K562 (cell line): ENCODE results near the gene CBFA2T3. TPM values are rescaled to one million over a fixed set of nuclear protein-coding genes. Genes with fewer than 3 reads are reported as not detected.

Source experiments
- ATAC-seq: fragments of 200-7000 bp; cut with Tn5 transposase; 3 replicates; pipeline ENCODE4 v1.9.1; 2020; ENCODE audit warnings: moderate library complexity
- BruUV-seq: library from RNA; stranded (reverse); fragments of 400-500 nt; replicated peaks from 2 replicates; lab custom pipeline; 2021; lab: Mats Ljungman, UMichigan
- CTCF ChIA-PET: fragments of 300-600 bp; formaldehyde crosslinking; extraction: SDS; loops from one replicate; lab custom pipeline; 2021; ENCODE audit warnings: low intra/inter-chr PET ratio; lab: Yijun Ruan, JAX
- POLR2A ChIA-PET: fragments of 300-600, 350-650 bp; sonication (Branson Sonifier 250); formaldehyde crosslinking; extraction: SDS; loops from one replicate; lab custom pipeline; 2021; ENCODE audit warnings: antibody characterized with exemption, inconsistent platforms; lab: Yijun Ruan, JAX
- DNase-seq, 4 experiments: peaks; one replicate each; pipeline versions ENCODE4 v3.0.0 to v3.0.0-alpha.2; 2011 to 2018; ENCODE audit warnings: low spot score in 3 of 4, mixed read lengths in 3 of 4; ENCODE audit errors: extremely low read depth in 1 of 4
- FAIRE-seq: peaks from 2 replicates; lab custom pipeline; 2011; peaks lifted over from hg19 to GRCh38; lab: Jason Lieb, UNC
- H2AFZ ChIP-seq: 2 replicates; pipeline ENCODE4 v1.6.0; 2011; ENCODE audit warnings: low read depth, low read length, control low read depth, inconsistent platforms
- H3K27ac ChIP-seq: fragments of 200-600 bp; 3 replicates; pipeline ENCODE4 v1.8.0; 2011; ENCODE audit warnings: low read depth, mild to moderate bottlenecking, control low read depth, inconsistent platforms, low read length, moderate library complexity, mixed read lengths; ENCODE audit errors: extremely low read depth
- H3K27me3 ChIP-seq, 2 experiments: fragments of 300-600 bp in 1 of 2; 2 replicates in 1 of 2; 3 replicates in 1 of 2; pipeline versions ENCODE4 v1.6.0 to v1.8.0; 2011; ENCODE audit warnings: inconsistent platforms in 2 of 2, low read length in 2 of 2, mild to moderate bottlenecking in 1 of 2, mixed read lengths in 1 of 2, moderate library complexity in 1 of 2; ENCODE audit not compliant: control insufficient read depth in 2 of 2, insufficient read depth in 2 of 2
- H3K36me3 ChIP-seq: fragments of 300-600 bp; 3 replicates; pipeline ENCODE4 v1.8.0; 2011; ENCODE audit warnings: mild to moderate bottlenecking, low read length, inconsistent platforms; ENCODE audit not compliant: control insufficient read depth, insufficient read depth
- H3K4me1 ChIP-seq, 2 experiments: fragments of 200-600 bp in 1 of 2; replicated peaks in 1 of 2; 2 replicates in 1 of 2; 3 replicates in 1 of 2; pipeline versions ENCODE4 v1.5.1 to v1.8.0; 2011; ENCODE audit warnings: inconsistent platforms in 2 of 2, low read length in 2 of 2, mild to moderate bottlenecking in 1 of 2, mixed read lengths in 1 of 2, moderate library complexity in 1 of 2; ENCODE audit not compliant: control insufficient read depth in 2 of 2, insufficient read depth in 2 of 2
- H3K4me2 ChIP-seq: 2 replicates; pipeline ENCODE4 v1.6.1; 2011; ENCODE audit warnings: low read length, control low read depth, inconsistent platforms, mixed read lengths; ENCODE audit not compliant: insufficient read depth
- H3K4me3 ChIP-seq: fragments of 200-600 bp; sonication (generic), shearing (Covaris generic); 2 replicates; pipeline ENCODE4 v1.5.1; 2016; ENCODE audit warnings: control low read depth, inconsistent platforms
- H3K79me2 ChIP-seq: fragments of 200-600 bp; 3 replicates; pipeline ENCODE4 v1.8.0; 2011; ENCODE audit warnings: low read length, inconsistent platforms; ENCODE audit not compliant: control insufficient read depth, insufficient read depth
- H3K9ac ChIP-seq, 2 experiments: 2 replicates each; pipeline versions ENCODE4 v1.6.0 to v1.6.1; 2011; ENCODE audit warnings: low read depth in 2 of 2, low read length in 2 of 2, control low read depth in 1 of 2, inconsistent platforms in 1 of 2, mild to moderate bottlenecking in 1 of 2, mixed read lengths in 1 of 2; ENCODE audit not compliant: insufficient read depth in 1 of 2
- H3K9me1 ChIP-seq: one replicate; pipeline ENCODE4 v1.6.0; 2011; ENCODE audit warnings: inconsistent platforms, mild to moderate bottlenecking, low read length, moderate library complexity; ENCODE audit not compliant: control insufficient read depth, insufficient read depth
- H3K9me3 ChIP-seq: replicated peaks from 2 replicates; pipeline ENCODE4 v1.5.1; 2011; ENCODE audit warnings: low read depth, low read length, inconsistent platforms; ENCODE audit not compliant: control insufficient read depth, insufficient read depth
- H4K20me1 ChIP-seq: replicated peaks from 2 replicates; pipeline ENCODE4 v1.6.1; 2011; ENCODE audit warnings: low read length, inconsistent platforms, mixed read lengths; ENCODE audit not compliant: control insufficient read depth, insufficient read depth
- RBM14 ChIP-seq: fragments of 200-400 bp; formaldehyde crosslinking; IDR thresholded peaks from 2 replicates; pipeline ENCODE4 v1.6.1; 2018; ENCODE audit warnings: low read depth, mild to moderate bottlenecking, low read length, moderate library complexity, borderline replicate concordance; ENCODE audit not compliant: insufficient read depth
- RBM22 ChIP-seq: fragments of 200-400 bp; formaldehyde crosslinking; IDR thresholded peaks from 2 replicates; pipeline ENCODE4 v1.6.1; 2018; ENCODE audit warnings: low read length, low read depth; ENCODE audit not compliant: poor library complexity, severe bottlenecking
- WGBS: fragments of 100-300 bp; shearing (Covaris generic); methylation state at CpG from one replicate; pipeline ENCODE4 v1.1.6; 2016; ENCODE audit warnings: low coverage, mixed read lengths; ENCODE audit not compliant: insufficient coverage; ENCODE audit errors: missing lambda C conversion rate; 5-methylcytosine and 5-hydroxymethylcytosine counted together
- in situ Hi-C: fragments of 300-500 bp; cut with MboI; formaldehyde crosslinking; loops from 4 replicates; pipeline ENCODE4 v1.15.0; 2018; ENCODE audit warnings: inconsistent platforms, mixed read lengths
- intact Hi-C: fragments of 100-400 bp; cut with micrococcal nuclease; formaldehyde crosslinking; loops from 2 replicates; pipeline ENCODE4 v1.14.2; 2022
- polyA plus RNA-seq, 8 experiments: library from polyadenylated mRNA; depleted of rRNA in 4 of 8; stranded (reverse) in 5 of 8; unstranded in 3 of 8; fragments of >200 nt; fragmentation: Nextera tagmentation in 2 of 8; fragmentation: Illumina TruSeq in 1 of 8; extraction: Ambion mirVana in 2 of 8; extraction: Trizol in 1 of 8; gene quantifications; 2 replicates each; pipeline versions ENCODE4 v1.2.1 to v1.2.3, GENCODE V29; 2011 to 2014; ENCODE audit warnings: inconsistent platforms in 1 of 8, missing spikeins in 1 of 8
- total RNA-seq, 7 experiments: library from RNA; depleted of rRNA in 6 of 7; stranded (reverse); fragments of >200 nt in 6 of 7; fragmentation: Illumina TruSeq in 2 of 7; extraction: Trizol in 2 of 7; gene quantifications; 2 replicates each; pipeline versions ENCODE4 v1.2.1 to v1.2.3, GENCODE V29; 2011 to 2021; ENCODE audit warnings: low replicate concordance in 1 of 7
- TF ChIP-seq, protein P1 (sequence below): fragments of 450-650 bp; IDR thresholded peaks from 2 replicates; pipeline ENCODE4 v1.6.1; 2017; ENCODE audit warnings: antibody characterized with exemption, mild to moderate bottlenecking

Gene CBFA2T3
- total and polyA plus RNA-seq, 9 of the 15 experiments (the other 6 are each of a cell fraction or from before 2014, with no cell fraction given): 2.3 to 145 (median 6.7) TPM

DNA sequence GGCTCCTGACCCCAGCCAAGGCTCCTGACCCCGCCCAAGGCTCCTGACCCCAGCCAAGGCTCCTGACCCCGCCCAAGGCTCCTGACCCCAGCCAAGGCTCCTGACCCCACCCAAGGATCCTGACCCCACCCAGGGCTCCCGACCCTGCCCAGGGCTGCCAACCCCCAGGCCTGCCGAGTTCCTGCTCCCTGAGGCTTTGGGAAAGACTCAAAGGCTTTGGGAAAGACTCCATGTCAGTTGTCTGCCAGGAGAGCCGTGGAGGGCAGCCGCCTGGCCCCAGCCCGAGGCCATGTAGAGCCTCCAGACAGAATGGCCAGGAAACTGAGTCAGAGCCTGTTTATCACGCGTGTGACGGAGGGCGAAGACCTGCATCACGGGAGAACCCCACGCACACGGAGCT, 21.1 kb downstream of the CBFA2T3 start:
- ChIA-PET CTCF (interaction anchor here (0.7 kb wide), 1 partner anchor 267 kb away, joined by 3 read pairs; no protein-coding TSS in a partner anchor), POLR2A (interaction anchor here (0.6 kb wide), 1 partner anchor 244 kb away, joined by 3 read pairs; the partner anchor contains the start of gene SLC22A31)
- Histone ChIP-seq H3K27ac (peak overlapping the region; percentile 71), H3K9ac (no peak overlapping the region), H3K27me3 (no peaks in the 10 kb centered on the region), H3K36me3 (peaks cover 80% of the 10 kb centered on the region), H3K9me1 (peaks cover 8% of the 10 kb centered on the region), H3K4me2 (no peak overlapping the region; the same call in 1 of the 2 replicates), H2AFZ (no peak overlapping the region), H4K20me1 (peaks cover 33% of the 10 kb centered on the region), H3K4me3 (no peak overlapping the region), H3K79me2 (peaks cover 84% of the 10 kb centered on the region), H3K9me3 (peaks cover 2% of the 10 kb centered on the region; the same call in 1 of the 2 replicates), H3K4me1 (peaks cover 21 to 71% of the 10 kb centered on the region in 2 experiments; a peak in 4 of 5 replicates)
- DNase-seq (no peak), ATAC-seq (no peak), FAIRE-seq (no peak)
- intact Hi-C loops: no loop called here
- 85% methylated on average over 9 of the region's 14 CpGs for WGBS
- TF ChIP-seq RBM22: peak; percentile 16
- TF ChIP-seq RBM14: 0 out of 2 replicates have a peak, but pooled peaks have one; percentile 48
- TF ChIP-seq, protein P1, sequence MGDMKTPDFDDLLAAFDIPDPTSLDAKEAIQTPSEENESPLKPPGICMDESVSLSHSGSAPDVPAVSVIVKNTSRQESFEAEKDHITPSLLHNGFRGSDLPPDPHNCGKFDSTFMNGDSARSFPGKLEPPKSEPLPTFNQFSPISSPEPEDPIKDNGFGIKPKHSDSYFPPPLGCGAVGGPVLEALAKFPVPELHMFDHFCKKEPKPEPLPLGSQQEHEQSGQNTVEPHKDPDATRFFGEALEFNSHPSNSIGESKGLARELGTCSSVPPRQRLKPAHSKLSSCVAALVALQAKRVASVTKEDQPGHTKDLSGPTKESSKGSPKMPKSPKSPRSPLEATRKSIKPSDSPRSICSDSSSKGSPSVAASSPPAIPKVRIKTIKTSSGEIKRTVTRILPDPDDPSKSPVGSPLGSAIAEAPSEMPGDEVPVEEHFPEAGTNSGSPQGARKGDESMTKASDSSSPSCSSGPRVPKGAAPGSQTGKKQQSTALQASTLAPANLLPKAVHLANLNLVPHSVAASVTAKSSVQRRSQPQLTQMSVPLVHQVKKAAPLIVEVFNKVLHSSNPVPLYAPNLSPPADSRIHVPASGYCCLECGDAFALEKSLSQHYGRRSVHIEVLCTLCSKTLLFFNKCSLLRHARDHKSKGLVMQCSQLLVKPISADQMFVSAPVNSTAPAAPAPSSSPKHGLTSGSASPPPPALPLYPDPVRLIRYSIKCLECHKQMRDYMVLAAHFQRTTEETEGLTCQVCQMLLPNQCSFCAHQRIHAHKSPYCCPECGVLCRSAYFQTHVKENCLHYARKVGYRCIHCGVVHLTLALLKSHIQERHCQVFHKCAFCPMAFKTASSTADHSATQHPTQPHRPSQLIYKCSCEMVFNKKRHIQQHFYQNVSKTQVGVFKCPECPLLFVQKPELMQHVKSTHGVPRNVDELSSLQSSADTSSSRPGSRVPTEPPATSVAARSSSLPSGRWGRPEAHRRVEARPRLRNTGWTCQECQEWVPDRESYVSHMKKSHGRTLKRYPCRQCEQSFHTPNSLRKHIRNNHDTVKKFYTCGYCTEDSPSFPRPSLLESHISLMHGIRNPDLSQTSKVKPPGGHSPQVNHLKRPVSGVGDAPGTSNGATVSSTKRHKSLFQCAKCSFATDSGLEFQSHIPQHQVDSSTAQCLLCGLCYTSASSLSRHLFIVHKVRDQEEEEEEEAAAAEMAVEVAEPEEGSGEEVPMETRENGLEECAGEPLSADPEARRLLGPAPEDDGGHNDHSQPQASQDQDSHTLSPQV: no peak
- in situ Hi-C loops: no loop called here
- no TSS peak for BruUV-seq
